ENCODE data around the gene HS1BP3.

DNA sequence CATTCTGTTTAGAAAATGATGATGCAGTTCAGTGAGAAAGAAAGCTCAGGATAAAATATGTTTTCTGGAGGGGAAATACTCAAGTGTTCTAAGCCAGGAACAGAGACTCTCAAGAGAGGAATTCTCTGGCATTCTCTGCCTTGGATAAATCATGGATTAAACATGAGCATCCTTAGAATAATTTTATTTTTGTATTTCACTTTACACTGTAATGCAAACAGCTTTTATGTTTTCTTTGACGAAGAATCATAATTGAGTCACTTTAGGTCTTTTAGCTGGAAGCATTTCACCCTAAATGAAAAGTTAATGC, 27.1 kb upstream of the HS1BP3 start:
- TF ChIP-seq CTCF (IDR thresholded peaks at IDR 0.05): no peak
- TF ChIP-seq EZH2phosphoT487 (IDR thresholded peaks at IDR 0.05): no peak
- no peak for TF ChIP-seq EZH2 (IDR thresholded peaks at IDR 0.05)

Data from neural progenitor cell (in vitro differentiated cells).